Peyer's patch (tissue), 4 donors: ENCODE results near the gene FAM200C. TPM values are rescaled to one million over a fixed set of nuclear protein-coding genes. Genes with fewer than 3 reads are reported as not detected.

Experiments used
- DNase-seq, 3 donors: peaks; one replicate each; pipeline ENCODE4 v3.0.0-alpha.2; 2017 to 2019
- H3K27ac ChIP-seq, 4 donors: fragments of 200-600 bp; sonication (generic); one replicate each; pipeline ENCODE4 v1.5.1; 2016 to 2019
- H3K27me3 ChIP-seq, 2 donors: fragments of 200-600 bp; sonication (generic); one replicate each; pipeline ENCODE4 v1.5.1; 2019
- H3K36me3 ChIP-seq, 3 donors: fragments of 200-600 bp; sonication (generic); one replicate each; pipeline ENCODE4 v1.5.1; 2016 to 2019
- H3K4me1 ChIP-seq, 4 donors: fragments of 200-600 bp; sonication (generic); one replicate each; pipeline ENCODE4 v1.5.1; 2016 to 2019
- H3K4me3 ChIP-seq, 4 donors: fragments of 200-600 bp; sonication (generic); 1 replicate in 3 of 4; 2 replicates in 1 of 4; pipeline ENCODE4 v1.5.1; 2016 to 2019; ENCODE audit warnings: mild to moderate bottlenecking in 1 of 4
- H3K9me3 ChIP-seq, 4 donors: fragments of 200-600 bp; sonication (generic); one replicate each; pipeline ENCODE4 v1.5.1; 2016 to 2019; ENCODE audit warnings: mild to moderate bottlenecking in 1 of 4
- POLR2A ChIP-seq, 2 donors: fragments of 450-650 bp; IDR thresholded peaks; one replicate each; pipeline ENCODE4 v1.5.1; 2017; ENCODE audit warnings: antibody characterized with exemption in 2 of 2, mild to moderate bottlenecking in 2 of 2, moderate library complexity in 2 of 2
- total RNA-seq, 4 donors: library from RNA; depleted of rRNA; stranded (reverse); fragments of >200 nt; gene quantifications; one replicate each; pipeline ENCODE4 v1.1.0, GENCODE V29; 2016
- TF ChIP-seq, protein P1 (sequence below), 6 experiments: fragments of 450-650 bp in 4 of 6; fragments of 200-600 bp in 2 of 6; sonication (generic) in 1 of 6; IDR thresholded peaks; one replicate each; pipeline ENCODE4 v1.5.1; 2017 to 2019; ENCODE audit warnings: antibody characterized with exemption in 6 of 6, mild to moderate bottlenecking in 3 of 6, moderate library complexity in 1 of 6

FAM200C gene
- total RNA-seq, 4 donors from 2014 or later: 0.66 to 2.3 (median 1.1) TPM; not detected in 1

DNA sequence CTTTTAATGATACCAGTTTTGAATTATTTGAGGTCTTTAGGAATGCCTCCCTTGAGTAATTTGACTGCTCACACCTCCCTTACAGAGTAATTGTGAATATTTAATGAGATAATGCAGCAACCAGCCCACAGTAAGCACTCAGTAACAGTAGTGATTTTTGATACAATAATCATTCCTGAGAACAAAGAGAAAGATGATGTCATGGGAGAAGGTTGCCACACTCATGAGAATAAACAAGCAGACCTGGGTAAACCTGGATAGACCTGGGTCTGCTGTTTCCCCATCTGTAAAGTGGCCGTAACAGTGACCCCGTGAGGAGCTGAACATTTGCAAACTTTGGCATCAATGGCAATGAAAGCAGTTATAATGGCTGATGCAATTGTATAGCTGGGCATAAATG lies 33.6 kb downstream of the FAM200C start:
- Histone ChIP-seq H3K9me3 (no peaks in the 10 kb centered on the region), H3K27ac (no peak overlapping the region), H3K36me3 (no peaks in the 10 kb centered on the region), H3K4me1 (peaks cover 0 to 6% (median 0%) of the 10 kb centered on the region in 4 donors), H3K4me3 (no peak overlapping the region), H3K27me3 (no peaks in the 10 kb centered on the region)
- TF ChIP-seq, protein P1, sequence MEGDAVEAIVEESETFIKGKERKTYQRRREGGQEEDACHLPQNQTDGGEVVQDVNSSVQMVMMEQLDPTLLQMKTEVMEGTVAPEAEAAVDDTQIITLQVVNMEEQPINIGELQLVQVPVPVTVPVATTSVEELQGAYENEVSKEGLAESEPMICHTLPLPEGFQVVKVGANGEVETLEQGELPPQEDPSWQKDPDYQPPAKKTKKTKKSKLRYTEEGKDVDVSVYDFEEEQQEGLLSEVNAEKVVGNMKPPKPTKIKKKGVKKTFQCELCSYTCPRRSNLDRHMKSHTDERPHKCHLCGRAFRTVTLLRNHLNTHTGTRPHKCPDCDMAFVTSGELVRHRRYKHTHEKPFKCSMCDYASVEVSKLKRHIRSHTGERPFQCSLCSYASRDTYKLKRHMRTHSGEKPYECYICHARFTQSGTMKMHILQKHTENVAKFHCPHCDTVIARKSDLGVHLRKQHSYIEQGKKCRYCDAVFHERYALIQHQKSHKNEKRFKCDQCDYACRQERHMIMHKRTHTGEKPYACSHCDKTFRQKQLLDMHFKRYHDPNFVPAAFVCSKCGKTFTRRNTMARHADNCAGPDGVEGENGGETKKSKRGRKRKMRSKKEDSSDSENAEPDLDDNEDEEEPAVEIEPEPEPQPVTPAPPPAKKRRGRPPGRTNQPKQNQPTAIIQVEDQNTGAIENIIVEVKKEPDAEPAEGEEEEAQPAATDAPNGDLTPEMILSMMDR (IDR thresholded peaks at IDR 0.05): no peak
- TF ChIP-seq POLR2A (IDR thresholded peaks at IDR 0.05): no peak
- no peak for DNase-seq

DNA sequence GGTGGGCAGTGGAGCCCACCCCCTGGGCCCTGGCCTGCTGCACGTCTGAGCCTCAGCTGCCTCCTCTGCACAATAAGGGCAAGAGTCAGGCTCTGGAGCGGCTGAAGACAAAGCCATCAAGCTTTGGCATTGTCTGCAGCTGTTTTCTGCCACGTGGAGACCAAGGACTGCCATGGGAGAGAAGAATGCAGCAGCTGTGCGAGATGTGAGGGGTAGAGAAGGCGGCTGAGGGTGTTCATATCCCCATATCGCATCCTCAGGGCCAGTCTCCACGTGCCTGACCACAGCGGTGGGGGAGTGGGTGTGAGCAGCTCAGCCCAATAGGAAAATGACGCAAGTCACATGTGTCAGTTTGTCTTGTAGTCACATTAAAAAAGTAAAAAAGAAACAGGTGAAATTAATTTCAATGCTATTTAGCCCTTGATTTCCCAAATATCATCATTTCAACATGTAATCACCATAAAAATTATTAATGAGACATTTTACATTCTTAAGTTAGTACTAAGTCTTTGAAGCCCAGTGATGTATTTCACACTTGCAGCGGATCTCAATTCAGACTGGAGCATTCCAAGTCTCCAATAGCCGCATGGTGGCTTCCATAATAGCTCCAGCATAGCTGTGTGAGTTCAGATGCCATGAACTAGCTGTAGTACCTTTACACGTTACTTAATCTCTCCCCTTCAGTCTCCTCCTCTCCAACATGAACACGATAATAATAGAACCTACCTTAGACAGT lies 36.0 kb downstream of the FAM200C start:
- H3K4me3 ChIP-seq: no peak overlapping the region
- no peaks in the 10 kb centered on the region for H3K27me3 ChIP-seq
- H3K36me3 ChIP-seq: no peaks in the 10 kb centered on the region
- no peak for TF ChIP-seq POLR2A (IDR thresholded peaks at IDR 0.05)
- TF ChIP-seq, protein P1 (IDR thresholded peaks at IDR 0.05): no peak
- H3K4me1 ChIP-seq: peaks cover 0 to 16% (median 0%) of the 10 kb centered on the region in 4 donors
- no peak for DNase-seq
- H3K9me3 ChIP-seq: no peaks in the 10 kb centered on the region
- peak overlapping the region in 3 of 4 donors; percentile 30 to 70 (median 48) for H3K27ac ChIP-seq

GRCh38 chr5:160363211-160363610 lies 36.6 kb downstream of the FAM200C start:
- Histone ChIP-seq H3K4me3 (no peak overlapping the region), H3K36me3 (no peaks in the 10 kb centered on the region), H3K4me1 (peaks cover 0 to 17% (median 0%) of the 10 kb centered on the region in 4 donors), H3K27ac (peak overlapping the region in 3 of 4 donors; percentile 30 to 70 (median 48)), H3K27me3 (no peaks in the 10 kb centered on the region), H3K9me3 (no peaks in the 10 kb centered on the region)
- TF ChIP-seq, protein P1 (IDR thresholded peaks at IDR 0.05): no peak
- TF ChIP-seq POLR2A (IDR thresholded peaks at IDR 0.05): no peak
- DNase-seq: no peak

GRCh38 chr5:160361624-160362228 lies 38.1 kb downstream of the FAM200C start:
- Histone ChIP-seq H3K27me3 (no peaks in the 10 kb centered on the region), H3K36me3 (no peaks in the 10 kb centered on the region), H3K27ac (peak overlapping the region in 1 of 4 donors; percentile 70), H3K4me1 (peaks cover 0 to 23% (median 0%) of the 10 kb centered on the region in 4 donors), H3K4me3 (no peak overlapping the region), H3K9me3 (no peaks in the 10 kb centered on the region)
- no peak for DNase-seq
- TF ChIP-seq, protein P1 (IDR thresholded peaks at IDR 0.05): no peak
- no peak for TF ChIP-seq POLR2A (IDR thresholded peaks at IDR 0.05)

GRCh38 chr5:160360310-160360709 lies 39.5 kb downstream of the FAM200C start:
- TF ChIP-seq, protein P1 (IDR thresholded peaks at IDR 0.05): no peak
- no peak for TF ChIP-seq POLR2A (IDR thresholded peaks at IDR 0.05)
- Histone ChIP-seq H3K4me1 (peaks cover 0 to 27% (median 0%) of the 10 kb centered on the region in 4 donors), H3K4me3 (no peak overlapping the region), H3K9me3 (no peaks in the 10 kb centered on the region), H3K27ac (no peak overlapping the region), H3K27me3 (no peaks in the 10 kb centered on the region), H3K36me3 (no peaks in the 10 kb centered on the region)
- no peak for DNase-seq
